PFSK-1 (cell line): ENCODE data around the gene TBKBP1.

Experiments
- FOXP2 ChIP-seq: optimal IDR thresholded peaks from 2 replicates; pipeline ENCODE3; 2011; ENCODE audit warnings: borderline replicate concordance, control low read depth, inconsistent platforms; ENCODE audit not compliant: insufficient read depth; ENCODE audit errors: extremely low read length, extremely low read depth
- POLR2AphosphoS5 ChIP-seq: IDR thresholded peaks from 2 replicates; pipeline ENCODE4 v1.6.1; 2012; ENCODE audit warnings: low read depth, mild to moderate bottlenecking, control low read depth, low read length, moderate library complexity
- SIN3A ChIP-seq: IDR thresholded peaks from 2 replicates; pipeline ENCODE4 v1.6.1; 2012; ENCODE audit warnings: mild to moderate bottlenecking, low read length, moderate library complexity, borderline replicate concordance; ENCODE audit not compliant: insufficient read depth
- TAF1 ChIP-seq: IDR thresholded peaks from 2 replicates; pipeline ENCODE4 v1.6.1; 2012; ENCODE audit warnings: low read length, control low read depth, borderline replicate concordance; ENCODE audit not compliant: insufficient read depth
- TF ChIP-seq, protein P1 (sequence below), 2 experiments: IDR thresholded peaks; 2 replicates each; pipeline versions ENCODE4 v1.6.1 to v1.8.0; 2011 to 2012; ENCODE audit warnings: low read depth in 2 of 2, low read length in 2 of 2, control low read depth in 1 of 2, inconsistent platforms in 1 of 2, mild to moderate bottlenecking in 1 of 2, moderate library complexity in 1 of 2; ENCODE audit not compliant: insufficient read depth in 1 of 2

TBKBP1 gene

GRCh38 chr17:47703191-47703591 is 9.2 kb downstream of the TBKBP1 start:
- TF ChIP-seq POLR2AphosphoS5 (no peak), TAF1 (no peak), SIN3A (no peak), FOXP2 (no peak)
- TF ChIP-seq, protein P1, sequence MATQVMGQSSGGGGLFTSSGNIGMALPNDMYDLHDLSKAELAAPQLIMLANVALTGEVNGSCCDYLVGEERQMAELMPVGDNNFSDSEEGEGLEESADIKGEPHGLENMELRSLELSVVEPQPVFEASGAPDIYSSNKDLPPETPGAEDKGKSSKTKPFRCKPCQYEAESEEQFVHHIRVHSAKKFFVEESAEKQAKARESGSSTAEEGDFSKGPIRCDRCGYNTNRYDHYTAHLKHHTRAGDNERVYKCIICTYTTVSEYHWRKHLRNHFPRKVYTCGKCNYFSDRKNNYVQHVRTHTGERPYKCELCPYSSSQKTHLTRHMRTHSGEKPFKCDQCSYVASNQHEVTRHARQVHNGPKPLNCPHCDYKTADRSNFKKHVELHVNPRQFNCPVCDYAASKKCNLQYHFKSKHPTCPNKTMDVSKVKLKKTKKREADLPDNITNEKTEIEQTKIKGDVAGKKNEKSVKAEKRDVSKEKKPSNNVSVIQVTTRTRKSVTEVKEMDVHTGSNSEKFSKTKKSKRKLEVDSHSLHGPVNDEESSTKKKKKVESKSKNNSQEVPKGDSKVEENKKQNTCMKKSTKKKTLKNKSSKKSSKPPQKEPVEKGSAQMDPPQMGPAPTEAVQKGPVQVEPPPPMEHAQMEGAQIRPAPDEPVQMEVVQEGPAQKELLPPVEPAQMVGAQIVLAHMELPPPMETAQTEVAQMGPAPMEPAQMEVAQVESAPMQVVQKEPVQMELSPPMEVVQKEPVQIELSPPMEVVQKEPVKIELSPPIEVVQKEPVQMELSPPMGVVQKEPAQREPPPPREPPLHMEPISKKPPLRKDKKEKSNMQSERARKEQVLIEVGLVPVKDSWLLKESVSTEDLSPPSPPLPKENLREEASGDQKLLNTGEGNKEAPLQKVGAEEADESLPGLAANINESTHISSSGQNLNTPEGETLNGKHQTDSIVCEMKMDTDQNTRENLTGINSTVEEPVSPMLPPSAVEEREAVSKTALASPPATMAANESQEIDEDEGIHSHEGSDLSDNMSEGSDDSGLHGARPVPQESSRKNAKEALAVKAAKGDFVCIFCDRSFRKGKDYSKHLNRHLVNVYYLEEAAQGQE (IDR thresholded peaks at IDR 0.05; ENCODE audit: insufficient read depth in 1 of 2, low read depth in 2 of 2, low read length in 2 of 2), result no peak

DNA sequence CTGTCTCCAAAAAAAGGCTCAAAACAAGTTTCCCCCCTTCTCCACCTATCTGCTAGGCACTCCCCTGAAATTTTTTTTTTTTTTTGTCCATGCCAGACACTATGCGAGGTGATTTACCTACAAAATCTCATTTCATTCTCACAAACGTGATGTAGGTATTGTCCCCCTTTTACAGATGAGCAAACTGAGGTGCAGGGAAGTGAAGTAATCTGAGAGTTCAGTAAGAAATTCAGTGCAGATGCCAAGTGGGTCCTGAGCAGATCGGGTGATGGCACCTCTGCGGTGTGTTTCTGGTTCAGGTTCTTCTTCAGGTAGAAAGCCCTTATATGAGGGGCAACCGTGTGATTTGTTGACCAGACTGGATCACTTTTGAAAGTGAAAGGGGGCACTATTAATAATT is 9.7 kb downstream of the TBKBP1 start:
- TF ChIP-seq POLR2AphosphoS5, result no peak
- TF ChIP-seq, protein P1 (IDR thresholded peaks at IDR 0.05; ENCODE audit: insufficient read depth in 1 of 2, low read depth in 2 of 2, low read length in 2 of 2), result no peak
- no peak for TF ChIP-seq SIN3A
- no peak for TF ChIP-seq TAF1
- no peak for TF ChIP-seq FOXP2

- TF ChIP-seq, protein P1 (IDR thresholded peaks at IDR 0.05; ENCODE audit: insufficient read depth in 1 of 2, low read depth in 2 of 2, low read length in 2 of 2), result no peak
- TF ChIP-seq SIN3A (no peak), TAF1 (no peak), POLR2AphosphoS5 (no peak), FOXP2 (no peak)
Observed at GRCh38 chr17:47704116-47704515, 10.2 kb downstream of the TBKBP1 start.

GRCh38 chr17:47704736-47705135 is 10.8 kb downstream of the TBKBP1 start:
- TF ChIP-seq FOXP2 (no peak), SIN3A (no peak), TAF1 (no peak), POLR2AphosphoS5 (no peak)
- TF ChIP-seq, protein P1 (IDR thresholded peaks at IDR 0.05; ENCODE audit: insufficient read depth in 1 of 2, low read depth in 2 of 2, low read length in 2 of 2), result no peak
